Spleen (tissue), 7 donors: ENCODE results near the gene EXOC6B.

Experiments
- CTCF ChIP-seq, 11 experiments: fragments of 200-600 bp in 7 of 11; fragments of 450-650 bp in 4 of 11; sonication (generic) in 4 of 11; IDR thresholded peaks in 8 of 11; conservative IDR thresholded peaks in 3 of 11; 1 replicate in 7 of 11; 2 replicates in 4 of 11; pipeline versions ENCODE4 v1.4.0 to v1.8.0; 2016 to 2021; ENCODE audit warnings: antibody characterized with exemption in 11 of 11, inconsistent platforms in 4 of 11, mild to moderate bottlenecking in 1 of 11
- POLR2A ChIP-seq, 3 donors: fragments of 450-650 bp; IDR thresholded peaks; one replicate each; pipeline ENCODE4 v1.5.1; 2017; ENCODE audit warnings: antibody characterized with exemption in 3 of 3, mild to moderate bottlenecking in 1 of 3
- donor health status: DM: no; HTN: no; CAD: no; lungs with moderate emphysema.
- donor health status: DM: no; HTN: no; CAD: no.
- donor health status: DM: no; HTN: no; CAD: no.

- TF ChIP-seq POLR2A (IDR thresholded peaks at IDR 0.05) = no peak
- no peak for TF ChIP-seq CTCF (IDR thresholded peaks at IDR 0.05 in 8 of 11, conservative IDR thresholded peaks at IDR 0.05 in 3 of 11)
These were observed 692.7 kb downstream of the EXOC6B start for GRCh38 chr2:72132981-72133720.
